HG03439 (cell line): ENCODE results near the gene DIAPH3.

Source experiments
- ATAC-seq: cut with Tn5 transposase; IDR thresholded peaks from one replicate; pipeline ENCODE4 v1.9.1; 2021; ENCODE audit warnings: mild to moderate bottlenecking, moderate library complexity; ENCODE audit not compliant: unreplicated experiment

Gene DIAPH3

DNA sequence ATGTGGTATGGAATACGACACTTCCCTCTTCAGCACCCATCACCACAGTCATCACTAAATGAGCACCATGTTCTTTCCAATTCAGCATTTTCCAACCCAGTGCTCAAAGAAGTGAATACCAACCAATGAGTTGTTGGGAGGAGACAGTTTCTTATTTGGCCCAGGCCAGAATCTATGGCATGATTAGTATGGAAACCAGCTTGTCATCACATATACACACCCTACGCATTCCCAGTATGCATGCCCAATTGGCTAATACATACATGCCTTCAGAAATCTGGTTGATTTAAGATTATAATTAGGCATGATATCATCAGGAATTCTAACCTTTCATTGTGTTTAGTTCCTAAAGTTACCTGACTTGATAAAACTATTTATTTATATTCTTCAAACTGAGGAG is 430.0 kb downstream of the DIAPH3 start:
- ATAC-seq = no peak

DNA sequence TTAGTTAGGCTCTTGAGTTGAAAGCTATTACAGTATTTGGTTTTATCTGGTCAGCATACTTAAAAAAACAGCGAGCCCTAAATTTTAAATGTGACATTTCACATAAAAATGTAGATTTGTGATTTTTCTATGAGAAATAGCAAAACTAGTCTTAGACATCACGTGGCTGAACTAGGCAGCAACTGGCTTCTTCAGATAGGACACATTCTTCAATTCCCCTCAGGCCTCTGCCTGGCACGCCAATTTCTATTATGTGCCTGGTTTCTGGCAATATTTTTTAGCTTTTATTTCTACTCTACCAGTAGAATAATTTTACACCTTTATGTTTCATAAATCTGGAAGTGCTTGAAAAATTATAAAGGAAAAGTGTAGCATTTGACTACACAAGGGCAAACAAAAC is 433.7 kb downstream of the DIAPH3 start:
- ATAC-seq = no peak

DNA sequence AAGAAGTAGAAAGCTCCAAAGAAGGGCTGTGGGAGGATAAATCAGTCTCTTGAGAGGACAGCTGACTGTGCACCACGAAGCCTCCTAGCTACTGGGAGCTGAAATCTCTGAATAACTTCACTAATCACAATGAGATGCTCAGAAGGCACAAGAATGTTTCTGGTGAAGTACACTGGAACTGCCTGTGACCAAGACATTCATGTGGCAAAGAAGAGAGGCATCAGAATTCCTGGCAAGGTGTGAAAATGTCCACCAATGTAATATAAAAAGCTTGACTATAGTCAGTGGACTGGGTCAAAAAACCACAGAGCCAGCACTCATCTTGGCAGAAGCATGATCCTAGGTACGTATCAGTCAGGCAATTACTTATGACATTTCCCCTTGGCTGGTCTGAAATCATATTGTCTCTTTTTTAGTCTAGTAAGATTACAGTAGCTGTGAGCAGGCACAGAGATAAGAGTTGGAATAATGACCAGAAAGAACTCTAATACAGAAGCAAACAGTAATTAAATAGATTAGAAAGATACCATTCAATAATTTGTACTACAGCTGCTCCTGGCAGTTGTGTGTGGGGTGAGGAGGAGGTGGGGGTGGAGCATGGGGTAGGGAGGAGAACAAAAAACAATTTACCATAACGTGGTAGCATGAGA is 434.7 kb downstream of the DIAPH3 start:
- ATAC-seq = no peak

DNA sequence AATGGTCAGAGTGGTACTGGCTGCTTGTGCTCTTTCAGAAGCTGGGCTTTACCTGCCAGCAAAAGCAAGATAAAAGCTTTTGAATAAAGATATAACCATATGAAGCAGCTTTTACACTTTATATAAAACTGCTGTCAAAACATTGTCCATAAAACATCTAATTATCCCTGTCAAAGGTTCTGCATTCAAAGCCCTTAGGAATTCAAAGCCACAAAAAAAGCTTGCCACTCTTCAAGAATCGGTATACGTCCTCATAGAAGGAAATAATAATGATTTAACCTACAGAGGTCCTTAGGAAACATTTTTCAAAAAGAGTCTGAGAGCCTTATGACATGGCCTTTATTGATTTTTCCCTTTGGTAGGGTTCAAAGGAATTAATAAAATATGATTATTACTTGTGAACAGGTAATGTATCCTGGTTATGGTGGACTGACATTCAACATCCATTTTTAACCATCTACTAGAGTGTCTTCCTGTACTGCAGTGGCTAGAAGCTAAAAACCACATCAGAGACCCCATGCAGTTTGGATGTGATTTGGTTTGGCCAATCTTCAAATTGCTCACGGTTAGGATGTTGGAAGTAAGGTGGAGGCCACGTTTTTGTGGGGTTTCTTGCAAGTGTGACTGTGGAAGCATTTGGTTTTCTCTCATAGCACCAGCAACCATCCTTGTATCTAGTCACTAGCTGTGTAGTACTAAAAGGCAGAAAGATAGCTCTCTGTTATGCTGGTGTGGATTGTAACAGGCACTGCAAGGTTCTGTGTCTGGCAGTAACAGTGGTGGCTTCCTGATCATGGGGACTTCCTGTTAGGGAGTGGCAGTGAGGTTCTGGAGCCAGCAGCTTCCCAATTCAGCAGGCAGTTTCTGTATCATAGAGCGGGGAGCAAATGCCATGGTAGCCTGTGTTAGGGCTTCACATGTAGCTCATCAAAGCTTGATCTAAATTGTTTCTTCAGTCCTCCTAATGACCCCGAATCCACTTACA is 441.5 kb downstream of the DIAPH3 start:
- ATAC-seq = no peak

DNA sequence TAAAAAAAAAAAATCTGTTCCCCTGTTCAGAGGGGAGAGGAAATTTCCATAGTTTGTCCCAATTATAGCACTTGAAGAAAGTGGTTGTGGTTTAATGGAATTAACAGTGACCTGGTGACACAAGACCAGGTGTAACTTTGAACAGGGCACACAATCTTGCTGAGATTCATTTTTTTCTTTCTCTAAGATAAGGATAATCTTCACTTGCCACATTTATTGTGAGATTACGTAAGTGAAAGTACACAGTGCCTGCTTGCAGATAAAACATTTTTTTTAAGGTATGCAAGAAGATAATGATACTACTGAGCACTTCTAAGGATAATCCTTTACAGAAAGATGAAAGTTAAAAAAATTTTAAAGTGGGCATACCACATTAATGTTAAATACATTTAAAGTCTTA is 448.1 kb downstream of the DIAPH3 start:
- no peak for ATAC-seq

DNA sequence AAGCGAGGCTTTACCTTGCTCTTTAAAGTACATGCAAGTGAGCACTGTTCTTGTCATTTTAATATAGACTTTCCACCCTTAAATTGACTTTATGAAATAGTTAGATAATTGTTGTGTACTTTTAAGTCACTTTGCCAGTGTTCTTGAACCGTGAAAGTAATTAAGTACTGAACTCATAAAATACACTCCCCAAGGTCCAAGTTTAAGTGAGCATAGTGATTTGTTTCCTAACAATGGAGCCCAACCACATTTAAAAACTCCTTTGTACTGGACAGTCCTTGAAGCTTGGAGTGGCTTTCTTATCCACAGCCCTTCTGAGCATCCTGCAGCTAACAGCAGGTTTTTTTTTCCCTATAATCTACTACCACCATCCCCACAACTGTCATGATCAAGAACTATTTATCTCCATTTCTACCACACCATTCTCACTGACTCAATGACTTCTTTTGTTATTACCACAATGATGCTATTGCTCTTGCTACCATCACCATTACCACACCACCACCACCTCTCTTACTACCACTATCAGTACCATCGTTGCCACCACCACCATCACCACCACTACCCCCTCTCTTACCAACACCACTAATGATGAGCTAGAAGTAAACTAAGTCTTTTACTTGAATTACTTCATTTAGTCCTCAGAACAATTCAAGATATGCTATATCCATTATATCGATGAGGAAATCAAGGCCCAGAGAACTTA is 452.6 kb downstream of the DIAPH3 start:
- no peak for ATAC-seq

DNA sequence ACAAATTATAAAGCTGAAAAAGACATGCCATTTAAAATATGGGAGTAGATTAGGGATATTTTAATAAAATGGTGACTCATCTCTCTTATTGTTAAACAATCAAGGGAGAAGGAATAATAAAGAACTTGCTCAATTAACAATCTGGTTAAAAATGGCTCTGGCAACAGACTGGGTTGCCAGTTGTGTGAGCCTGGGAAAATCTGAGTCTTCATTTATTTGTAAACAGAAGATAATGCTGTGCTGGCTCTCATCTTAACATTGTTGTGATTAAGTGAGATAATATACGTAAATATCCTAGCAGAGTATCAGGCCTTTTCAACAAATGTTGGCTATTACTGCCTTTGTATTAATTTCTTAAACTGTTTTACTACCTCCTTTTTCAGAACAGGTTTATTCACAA is 453.3 kb downstream of the DIAPH3 start:
- ATAC-seq = no peak

DNA sequence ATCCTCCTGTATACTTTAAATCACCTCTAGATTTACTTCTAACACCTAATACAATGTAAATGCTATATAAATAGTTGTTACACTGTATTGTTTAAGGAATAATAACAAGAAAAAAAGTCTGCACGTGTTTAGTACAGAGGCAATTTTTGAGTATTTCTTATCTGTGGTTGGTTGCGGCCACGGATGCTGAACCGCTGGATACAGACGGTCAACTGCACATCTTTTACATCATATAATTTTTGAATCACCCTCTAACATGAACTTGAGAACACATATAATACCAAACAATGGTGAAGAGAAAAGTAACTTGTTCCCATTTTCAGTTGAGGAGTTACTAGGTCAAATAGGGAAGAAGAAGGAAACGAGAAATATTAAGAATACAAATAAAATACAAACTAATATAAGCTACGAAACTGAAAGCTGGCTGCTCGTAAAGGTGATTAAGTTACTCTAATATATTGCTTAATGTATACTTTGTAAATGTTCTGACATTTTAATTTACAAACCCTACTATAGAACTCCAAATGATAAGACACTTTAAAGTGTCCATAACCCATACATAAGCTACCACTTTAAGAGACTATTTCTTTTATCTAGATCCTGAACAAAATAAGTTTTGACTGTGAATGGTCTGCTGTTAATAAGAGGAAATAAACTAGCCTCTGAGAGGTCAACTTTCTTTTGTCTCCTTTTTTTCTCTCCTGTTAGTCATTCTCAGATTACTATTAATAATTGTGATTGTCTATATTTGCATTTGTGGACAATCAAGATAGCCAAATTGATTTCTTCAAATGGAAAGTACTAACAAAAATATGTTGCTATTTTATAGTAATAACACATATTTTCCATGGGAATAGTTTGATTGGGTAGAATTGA is 457.4 kb downstream of the DIAPH3 start:
- no peak for ATAC-seq

DNA sequence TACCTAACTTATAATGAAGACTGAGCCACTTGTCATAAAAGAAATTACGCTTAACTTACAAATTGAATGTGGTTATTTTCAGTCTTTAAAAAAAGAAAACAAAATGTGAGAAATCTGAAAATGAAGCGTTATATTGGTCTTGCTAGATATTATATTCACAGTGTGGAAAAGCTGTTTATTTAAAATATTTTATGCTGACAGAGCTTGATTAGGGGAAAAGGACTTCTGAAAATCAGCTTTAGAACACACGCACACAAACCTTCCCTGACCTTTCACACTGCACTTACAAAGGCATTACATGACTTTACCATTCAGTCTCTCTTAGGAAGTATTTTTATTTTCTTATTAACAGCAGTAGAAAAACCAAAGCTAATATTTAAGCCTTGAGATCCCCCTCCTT is 461.5 kb downstream of the DIAPH3 start:
- ATAC-seq = no peak

DNA sequence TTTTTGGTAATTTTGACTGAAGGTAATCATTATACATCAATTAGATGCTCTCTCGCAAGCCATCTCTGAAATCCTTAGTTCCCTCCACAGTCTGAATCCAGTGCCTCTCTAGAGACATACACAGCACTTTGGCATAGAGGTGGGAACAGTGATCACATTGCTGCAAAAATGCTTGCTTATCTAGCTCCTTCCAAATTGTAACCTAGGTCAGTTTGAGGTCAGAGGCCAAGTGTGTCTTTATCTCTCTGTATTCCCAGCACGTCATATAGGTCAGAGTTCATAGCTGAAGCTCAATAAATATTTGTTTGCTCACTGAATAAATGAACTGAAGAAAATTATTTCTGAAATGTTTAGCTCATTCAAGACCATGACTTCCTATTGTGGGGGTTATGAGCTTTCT is 462.5 kb downstream of the DIAPH3 start:
- no peak for ATAC-seq

DNA sequence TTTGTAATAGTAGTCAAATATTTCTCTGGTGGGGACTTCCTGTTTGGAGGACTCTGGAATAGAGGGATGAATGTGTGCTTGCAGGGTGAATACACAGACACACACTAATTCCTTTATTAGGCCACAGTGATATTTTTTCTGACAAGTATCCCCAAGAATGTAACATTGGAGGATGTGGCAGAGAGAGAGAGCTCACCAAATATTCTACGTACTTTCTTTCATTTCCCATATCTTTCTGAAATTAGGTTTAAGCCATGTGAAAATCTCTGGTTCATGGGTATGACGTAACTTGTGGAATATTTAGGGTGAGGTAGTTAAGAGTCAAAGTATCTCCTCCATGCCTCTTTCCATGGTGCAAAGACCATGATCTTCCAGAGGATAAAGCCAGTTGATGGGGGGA is 463.4 kb downstream of the DIAPH3 start:
- no peak for ATAC-seq

DNA sequence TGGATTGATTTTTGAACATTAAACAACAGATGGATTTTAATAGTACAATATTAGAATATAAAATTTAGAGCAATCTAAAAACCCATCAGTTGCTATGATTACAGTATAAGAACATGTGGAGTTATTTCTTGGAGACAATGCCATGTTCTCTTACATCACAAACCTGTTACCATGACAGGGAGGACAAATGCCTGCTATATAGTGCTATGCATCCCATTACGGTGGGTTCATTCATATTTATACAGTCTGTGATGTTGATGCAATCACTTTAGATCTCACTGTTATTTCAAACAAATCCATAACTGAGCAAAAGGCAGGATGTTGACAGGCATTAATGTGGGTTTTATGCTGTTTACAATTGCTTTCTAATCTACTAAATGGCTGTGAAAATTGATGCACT is 467.5 kb downstream of the DIAPH3 start:
- ATAC-seq = no peak

DNA sequence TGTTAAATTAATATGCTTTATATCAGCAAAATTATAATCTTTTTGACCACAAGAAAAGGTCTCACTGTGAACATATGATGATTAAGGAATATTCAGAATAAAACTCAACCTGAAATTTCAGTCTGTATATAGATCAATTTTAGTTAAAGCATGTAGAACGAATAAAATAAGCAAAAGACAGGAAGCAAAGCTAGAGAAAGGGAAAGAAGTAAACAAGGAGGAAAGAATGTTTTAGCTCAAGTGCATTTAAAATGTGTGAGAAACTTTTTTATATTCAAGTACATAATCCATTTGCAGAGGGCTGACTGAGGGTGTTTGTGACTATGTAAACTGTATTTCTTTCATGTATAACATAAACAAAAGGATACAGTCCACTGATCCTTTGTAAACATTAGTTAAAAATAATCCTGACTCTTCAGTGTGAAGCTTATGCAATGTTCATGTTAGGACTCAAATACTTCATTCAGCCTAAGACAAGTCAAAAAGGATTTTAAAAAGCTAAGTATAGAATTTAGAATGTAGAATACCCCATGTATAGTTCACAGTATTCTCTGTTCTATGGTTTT is 472.1 kb downstream of the DIAPH3 start:
- no peak for ATAC-seq

DNA sequence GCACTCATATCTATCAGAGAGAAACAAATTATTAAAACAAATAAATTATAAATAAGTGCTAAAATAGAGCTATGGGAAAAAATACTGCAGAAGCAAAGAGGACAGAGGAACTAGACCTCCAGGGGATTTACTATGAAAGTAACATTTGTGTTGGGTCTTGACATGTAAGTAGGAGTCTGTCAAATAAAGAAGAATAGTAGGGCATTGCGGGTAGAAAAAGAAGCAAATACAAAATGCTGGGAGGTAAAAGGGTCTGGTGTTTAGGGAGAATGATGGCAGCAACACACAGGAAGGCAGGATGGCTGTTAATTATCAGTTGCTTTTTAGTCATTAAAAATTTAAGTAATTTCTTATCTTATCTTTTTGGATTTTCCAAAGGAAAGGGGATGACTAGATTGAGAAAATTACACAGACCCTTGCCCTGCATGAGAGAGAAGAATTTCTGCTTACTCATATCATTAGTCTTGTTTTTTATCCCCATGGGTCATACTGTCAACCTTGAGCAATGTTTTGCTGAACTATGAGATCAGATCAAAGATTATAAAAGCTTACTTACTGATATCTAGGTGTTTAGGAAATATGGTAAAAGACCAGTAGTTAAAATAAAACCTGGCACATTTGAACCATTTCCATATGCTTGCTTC is 472.7 kb downstream of the DIAPH3 start:
- ATAC-seq = no peak

DNA sequence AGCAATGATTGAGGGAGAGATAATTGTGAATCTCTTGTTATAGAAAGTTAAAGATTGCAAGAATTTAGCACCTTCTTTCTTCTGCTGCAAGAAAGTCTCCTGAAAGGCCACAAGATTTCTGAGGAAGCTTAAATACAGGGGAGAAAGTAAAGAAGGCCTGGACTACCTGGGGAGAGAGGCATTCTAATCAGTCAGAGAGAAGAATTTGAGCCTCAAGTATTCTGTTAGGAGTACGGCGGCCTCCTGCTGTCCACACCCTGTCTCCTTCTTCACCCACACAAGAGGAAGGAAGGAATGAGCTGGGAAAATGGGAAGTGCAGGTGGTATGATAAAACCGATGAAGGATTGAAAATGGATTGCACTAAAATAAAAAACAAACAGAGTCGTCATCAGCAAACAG is 474.7 kb downstream of the DIAPH3 start:
- ATAC-seq = no peak

DNA sequence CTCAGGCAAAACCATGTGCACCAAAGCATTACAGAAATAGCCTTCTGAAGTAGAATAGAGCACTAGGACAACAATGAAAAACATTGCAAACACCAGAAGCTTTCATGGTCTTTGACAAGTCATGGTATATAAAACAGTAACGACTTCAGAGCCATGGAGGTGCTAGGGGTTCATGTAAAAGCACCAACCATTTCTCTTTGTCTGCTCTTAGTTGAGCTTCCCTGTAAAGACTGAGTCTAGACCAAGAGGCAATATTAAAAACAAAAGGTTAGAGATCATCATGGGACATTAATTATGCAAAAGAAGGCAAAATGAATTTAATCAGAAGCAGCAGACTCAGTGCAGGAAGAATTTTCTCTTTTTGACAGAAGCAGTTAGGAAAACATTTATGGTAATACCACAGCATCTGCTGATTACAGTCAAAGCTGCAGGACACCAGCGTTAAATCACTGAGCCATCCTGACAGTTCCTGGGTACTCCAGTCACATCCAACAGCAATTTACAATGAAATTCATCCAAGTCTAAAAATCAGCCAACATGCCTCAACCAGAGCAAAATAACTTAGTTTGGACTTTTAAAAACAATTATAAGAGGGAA is 476.8 kb downstream of the DIAPH3 start:
- ATAC-seq = no peak

DNA sequence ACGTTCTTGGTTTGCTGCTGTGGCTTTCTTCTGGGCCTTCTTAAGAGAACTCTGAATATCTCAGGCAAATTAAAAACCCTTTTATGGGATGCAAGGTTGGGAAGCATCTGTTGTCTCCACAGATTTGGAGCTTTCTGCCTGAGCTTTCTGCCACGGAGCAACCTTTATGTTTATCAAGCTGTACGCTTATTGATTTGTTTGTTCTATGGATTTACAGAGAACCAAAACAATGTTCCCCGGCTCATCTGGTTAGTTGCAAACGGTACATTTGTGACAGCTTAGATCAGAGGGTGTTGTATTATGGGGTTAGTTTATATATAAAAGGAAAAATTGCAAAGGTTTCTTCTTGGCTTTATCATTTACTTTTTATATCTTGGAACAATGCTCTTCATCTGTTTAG is 479.6 kb downstream of the DIAPH3 start:
- no peak for ATAC-seq

DNA sequence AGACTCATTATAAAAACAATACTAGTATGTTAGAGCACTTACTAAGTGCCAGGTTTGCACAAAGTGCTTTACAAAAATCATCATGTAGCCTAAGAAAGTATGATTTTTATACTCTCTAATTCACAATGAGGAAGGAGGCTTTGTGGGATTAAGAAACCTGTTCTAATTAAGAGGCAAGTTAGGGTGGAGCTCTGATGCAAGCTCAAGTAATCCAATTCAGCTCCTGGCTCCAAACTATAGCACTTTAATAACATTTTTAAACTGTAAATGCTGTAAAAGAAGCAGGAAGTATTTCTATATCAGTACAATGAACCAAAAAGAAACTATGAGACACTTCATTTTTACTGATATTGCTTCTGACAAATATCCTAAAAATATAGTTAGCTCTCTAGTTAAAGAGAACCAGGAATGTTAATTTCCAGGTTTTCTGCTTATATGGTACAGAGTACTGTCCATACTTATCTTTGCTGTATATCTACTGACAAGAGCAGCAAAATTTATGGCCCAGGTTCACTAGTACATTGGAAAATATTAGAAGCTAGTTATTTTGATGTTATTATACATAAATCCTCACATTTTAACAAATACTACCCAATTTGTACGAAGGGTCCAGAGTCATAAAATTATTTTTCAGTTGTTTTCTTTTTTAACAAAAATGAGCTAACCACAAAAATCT is 482.0 kb downstream of the DIAPH3 start:
- ATAC-seq = no peak

DNA sequence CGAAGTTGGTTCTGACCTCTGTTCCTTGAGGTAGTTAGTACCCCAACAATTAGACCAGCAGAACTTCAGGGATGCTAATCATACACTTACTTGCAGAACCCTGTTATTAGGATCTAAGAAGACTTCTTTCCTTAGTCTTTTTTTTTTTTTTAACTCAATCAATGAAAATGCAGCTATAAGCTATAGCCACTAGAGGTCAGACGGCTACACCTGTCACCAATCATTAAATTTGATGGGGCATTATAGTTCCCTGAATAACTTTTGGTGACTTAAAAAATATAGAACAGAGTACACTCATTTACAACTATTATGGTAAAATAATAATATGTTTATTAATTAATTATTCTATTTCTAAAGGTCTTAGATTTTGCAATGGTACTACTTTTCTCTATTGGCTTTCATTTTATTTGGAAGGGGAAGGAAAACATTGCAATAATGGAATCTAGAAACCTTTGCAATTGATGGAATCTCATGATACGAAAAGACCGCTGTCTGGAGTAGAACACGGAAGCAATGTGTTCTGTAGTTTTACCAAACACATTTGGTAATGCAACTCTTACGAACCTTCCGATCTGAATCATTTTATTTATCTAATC is 483.2 kb downstream of the DIAPH3 start:
- ATAC-seq = no peak
